Activated CD4-positive, alpha-beta memory T cell treated with anti-CD3 and anti-CD28 coated beads, Interleukin-2, amount 10 ng/mL, durations not matched to agents 7 days and 5 days (primary cell): ENCODE results near the gene MLLT1. TPM values are rescaled to one million over a fixed set of nuclear protein-coding genes. Genes with fewer than 3 reads are reported as not detected.

ENCODE experiments used
- CTCF ChIA-PET: fragments of 350-600 bp; sonication (Branson Sonifier 250); formaldehyde crosslinking; loops from one replicate; lab custom pipeline; 2021; ENCODE audit warnings: antibody characterized with exemption, inconsistent platforms; lab: Charles Lee
- POLR2A ChIA-PET: fragments of 350-600 bp; sonication (Branson Sonifier 250); formaldehyde crosslinking; loops from one replicate; lab custom pipeline; 2021; ENCODE audit warnings: antibody characterized with exemption; lab: Charles Lee
- DNase-seq: peaks from one replicate; pipeline ENCODE4 v3.0.0-alpha.2; 2020
- H3K27ac Mint-ChIP-seq: one replicate; pipeline ENCODE4 v1.8.0; 2021; ENCODE audit warnings: mild to moderate bottlenecking, mixed read lengths
- H3K27me3 Mint-ChIP-seq: one replicate; pipeline ENCODE4 v1.8.0; 2021; ENCODE audit warnings: mixed read lengths
- H3K36me3 Mint-ChIP-seq: one replicate; pipeline ENCODE4 v1.8.0; 2021; ENCODE audit warnings: low read depth, mixed read lengths
- H3K4me1 Mint-ChIP-seq: one replicate; pipeline ENCODE4 v1.8.0; 2021; ENCODE audit warnings: mixed read lengths
- H3K4me3 Mint-ChIP-seq: one replicate; pipeline ENCODE4 v1.8.0; 2021; ENCODE audit warnings: mild to moderate bottlenecking, mixed read lengths
- H3K9me3 Mint-ChIP-seq: one replicate; pipeline ENCODE4 v1.8.0; 2021; ENCODE audit warnings: mixed read lengths
- total RNA-seq, 2 experiments: library from RNA; stranded (reverse); gene quantifications; one replicate each; pipeline ENCODE4 v1.2.3, GENCODE V29; 2021

Gene MLLT1
- total RNA-seq, 2 experiments from 2014 or later: 35.6 to 37.2 TPM

- Mint-ChIP-seq H3K27ac (no peak overlapping the region), H3K36me3 (peaks cover 11% of the 10 kb centered on the region), H3K4me3 (no peak overlapping the region), H3K4me1 (peaks cover 22% of the 10 kb centered on the region), H3K9me3 (no peaks in the 10 kb centered on the region), H3K27me3 (no peaks in the 10 kb centered on the region)
- ChIA-PET CTCF (no interaction called here), POLR2A (no interaction called here)
- no peak for DNase-seq
Measured at GRCh38 chr19:6247007-6247288, 32.8 kb downstream of the MLLT1 start.

GRCh38 chr19:6246174-6247006 lies 33.4 kb downstream of the MLLT1 start:
- POLR2A ChIA-PET: no interaction called here
- Mint-ChIP-seq H3K27me3 (no peaks in the 10 kb centered on the region), H3K4me3 (no peak overlapping the region), H3K9me3 (no peaks in the 10 kb centered on the region), H3K36me3 (peaks cover 11% of the 10 kb centered on the region), H3K4me1 (peaks cover 22% of the 10 kb centered on the region), H3K27ac (no peak overlapping the region)
- DNase-seq: no peak
- CTCF ChIA-PET: no interaction called here

- Mint-ChIP-seq H3K27me3 (no peaks in the 10 kb centered on the region), H3K36me3 (peaks cover 11% of the 10 kb centered on the region), H3K4me1 (peaks cover 33% of the 10 kb centered on the region), H3K9me3 (no peaks in the 10 kb centered on the region), H3K27ac (peak overlapping the region; percentile 14), H3K4me3 (no peak overlapping the region)
- CTCF ChIA-PET: interaction anchor here (1.2 kb wide), 1 partner anchor 24 kb away, joined by 6 read pairs; no protein-coding TSS in a partner anchor
- POLR2A ChIA-PET: no interaction called here
- DNase-seq: no peak
Measured at GRCh38 chr19:6242677-6243076, 37.1 kb downstream of the MLLT1 start.

- Mint-ChIP-seq H3K4me1 (peaks cover 33% of the 10 kb centered on the region), H3K9me3 (no peaks in the 10 kb centered on the region), H3K4me3 (no peak overlapping the region), H3K36me3 (peaks cover 6% of the 10 kb centered on the region), H3K27me3 (no peaks in the 10 kb centered on the region), H3K27ac (no peak overlapping the region)
- POLR2A ChIA-PET: no interaction called here
- DNase-seq: no peak
- CTCF ChIA-PET: no interaction called here
Measured at GRCh38 chr19:6241680-6242377, 37.9 kb downstream of the MLLT1 start.

GRCh38 chr19:6241056-6241455 lies 38.7 kb downstream of the MLLT1 start:
- DNase-seq: no peak
- Mint-ChIP-seq H3K27me3 (no peaks in the 10 kb centered on the region), H3K36me3 (peaks cover under 1% of the 10 kb centered on the region), H3K4me3 (no peak overlapping the region), H3K4me1 (peaks cover 31% of the 10 kb centered on the region), H3K9me3 (no peaks in the 10 kb centered on the region), H3K27ac (no peak overlapping the region)
- POLR2A ChIA-PET: no interaction called here
- CTCF ChIA-PET: no interaction called here

GRCh38 chr19:6239871-6240676 lies 39.7 kb downstream of the MLLT1 start:
- CTCF ChIA-PET: no interaction called here

GRCh38 chr19:6239401-6239844 lies 40.4 kb downstream of the MLLT1 start:
- Mint-ChIP-seq H3K9me3 (no peaks in the 10 kb centered on the region), H3K27me3 (no peaks in the 10 kb centered on the region), H3K27ac (no peak overlapping the region), H3K4me1 (peaks cover 26% of the 10 kb centered on the region), H3K36me3 (no peaks in the 10 kb centered on the region), H3K4me3 (no peak overlapping the region)
- POLR2A ChIA-PET: no interaction called here
- CTCF ChIA-PET: no interaction called here
- DNase-seq: no peak

More at GRCh38 chr19:6239871-6240676, 39.7 kb downstream of the MLLT1 start:
- H3K27me3 Mint-ChIP-seq: no peaks in the 10 kb centered on the region
- H3K4me3 Mint-ChIP-seq: no peak overlapping the region
- H3K4me1 Mint-ChIP-seq: peaks cover 31% of the 10 kb centered on the region
- no peak overlapping the region for H3K27ac Mint-ChIP-seq
- POLR2A ChIA-PET: no interaction called here
- DNase-seq: no peak
- H3K36me3 Mint-ChIP-seq: no peaks in the 10 kb centered on the region
- H3K9me3 Mint-ChIP-seq: no peaks in the 10 kb centered on the region

GRCh38 chr19:6238643-6239281 lies 41.0 kb downstream of the MLLT1 start:
- no peak for DNase-seq
- H3K4me1 Mint-ChIP-seq: peaks cover 20% of the 10 kb centered on the region
- no peaks in the 10 kb centered on the region for H3K9me3 Mint-ChIP-seq
- H3K36me3 Mint-ChIP-seq: no peaks in the 10 kb centered on the region
- H3K27ac Mint-ChIP-seq: no peak overlapping the region
- POLR2A ChIA-PET: no interaction called here
- CTCF ChIA-PET: interaction anchor here (0.6 to 2.6 kb wide), 3 partner anchors 20 to 59 kb away, joined by 3 to 13 read pairs (median 3); no protein-coding TSS in a partner anchor
- H3K27me3 Mint-ChIP-seq: no peaks in the 10 kb centered on the region
- no peak overlapping the region for H3K4me3 Mint-ChIP-seq

GRCh38 chr19:6238256-6238642 lies 41.5 kb downstream of the MLLT1 start:
- H3K27me3 Mint-ChIP-seq: no peaks in the 10 kb centered on the region
- no peak overlapping the region for H3K27ac Mint-ChIP-seq
- H3K4me1 Mint-ChIP-seq: peaks cover 15% of the 10 kb centered on the region
- no peaks in the 10 kb centered on the region for H3K36me3 Mint-ChIP-seq
- no peaks in the 10 kb centered on the region for H3K9me3 Mint-ChIP-seq
- no peak for DNase-seq
- ChIA-PET CTCF (interaction anchor here (0.6 to 2.6 kb wide), 4 partner anchors 20 to 60 kb away, joined by 3 to 13 read pairs (median 4); no protein-coding TSS in a partner anchor), POLR2A (no interaction called here)
- no peak overlapping the region for H3K4me3 Mint-ChIP-seq

GRCh38 chr19:6236310-6237291 lies 43.2 kb downstream of the MLLT1 start:
- peaks cover 14% of the 10 kb centered on the region for H3K4me1 Mint-ChIP-seq
- POLR2A ChIA-PET: no interaction called here
- H3K9me3 Mint-ChIP-seq: no peaks in the 10 kb centered on the region
- CTCF ChIA-PET: interaction anchor here (2.6 kb wide), 1 partner anchor 18 kb away, joined by 13 read pairs; no protein-coding TSS in a partner anchor
- no peaks in the 10 kb centered on the region for H3K27me3 Mint-ChIP-seq
- H3K36me3 Mint-ChIP-seq: no peaks in the 10 kb centered on the region
- H3K4me3 Mint-ChIP-seq: no peak overlapping the region
- no peak overlapping the region for H3K27ac Mint-ChIP-seq
- DNase-seq: no peak

- Mint-ChIP-seq H3K4me1 (peaks cover 18% of the 10 kb centered on the region), H3K36me3 (peaks cover 4% of the 10 kb centered on the region), H3K4me3 (no peak overlapping the region), H3K27ac (no peak overlapping the region), H3K27me3 (no peaks in the 10 kb centered on the region), H3K9me3 (no peaks in the 10 kb centered on the region)
- ChIA-PET POLR2A (no interaction called here), CTCF (no interaction called here)
- no peak for DNase-seq
Measured at GRCh38 chr19:6235031-6235951, 44.5 kb downstream of the MLLT1 start.
